Astrocyte (in vitro differentiated cells and primary cell): Measurements from ENCODE around the gene ZHX3.

Source experiments
- CTCF ChIP-seq: IDR thresholded peaks from 2 replicates; pipeline ENCODE4 v1.5.1; 2011; ENCODE audit warnings: low read depth, mild to moderate bottlenecking, inconsistent platforms, low read length, moderate library complexity; ENCODE audit not compliant: insufficient read depth
- EZH2 ChIP-seq: IDR thresholded peaks from 2 replicates; pipeline ENCODE4 v1.6.1; 2012; ENCODE audit warnings: mild to moderate bottlenecking, low read length, inconsistent platforms; ENCODE audit not compliant: insufficient read depth

GRCh38 chr20:41306061-41306727 lies 11.3 kb downstream of the ZHX3 start:
- TF ChIP-seq CTCF (no peak), EZH2 (no peak)
